Liver (tissue), 9 donors: Measurements from ENCODE around the gene KLHDC2. TPM values are rescaled to one million over a fixed set of nuclear protein-coding genes. Genes with fewer than 3 reads are reported as not detected.
"Not testable (repeated sequence)": the region's sequence is repeated elsewhere in the genome, so short reads cannot be mapped to it uniquely, and the experiment has no call there.

Experiments
- DNase-seq: peaks from one replicate; pipeline ENCODE4 v3.0.0-alpha.2; 2017; ENCODE audit warnings: low spot score
- H3K27ac ChIP-seq, 2 donors: one replicate each; pipeline ENCODE4 v1.7.0; 2013; ENCODE audit warnings: inconsistent platforms in 2 of 2, low read length in 2 of 2, control low read depth in 1 of 2, low read depth in 1 of 2, mild to moderate bottlenecking in 1 of 2
- H3K27me3 ChIP-seq, 4 donors: one replicate each; pipeline versions ENCODE4 v1.6.1 to v1.7.0; 2013; ENCODE audit warnings: low read length in 3 of 4, inconsistent platforms in 1 of 4, mild to moderate bottlenecking in 1 of 4, moderate library complexity in 1 of 4; ENCODE audit not compliant: control insufficient read depth in 4 of 4, insufficient read depth in 4 of 4
- H3K36me3 ChIP-seq, 4 donors: one replicate each; pipeline versions ENCODE4 v1.6.1 to v1.7.0; 2013; ENCODE audit warnings: low read length in 3 of 4, mild to moderate bottlenecking in 3 of 4, low read depth in 1 of 4, moderate library complexity in 1 of 4; ENCODE audit not compliant: control insufficient read depth in 4 of 4, insufficient read depth in 3 of 4
- H3K4me1 ChIP-seq, 4 donors: one replicate each; pipeline versions ENCODE4 v1.6.1 to v1.7.0; 2013; ENCODE audit warnings: low read length in 3 of 4, mild to moderate bottlenecking in 3 of 4, moderate library complexity in 1 of 4; ENCODE audit not compliant: control insufficient read depth in 4 of 4, insufficient read depth in 4 of 4
- H3K4me3 ChIP-seq, 3 donors: one replicate each; pipeline versions ENCODE4 v1.6.1 to v1.7.0; 2013; ENCODE audit warnings: low read length in 3 of 3, control low read depth in 1 of 3, low read depth in 1 of 3, mild to moderate bottlenecking in 1 of 3
- H3K9ac ChIP-seq, 2 donors: one replicate each; pipeline ENCODE4 v1.7.0; 2013; ENCODE audit warnings: low read length in 2 of 2, mild to moderate bottlenecking in 2 of 2, moderate library complexity in 2 of 2, control low read depth in 1 of 2, low read depth in 1 of 2
- H3K9me3 ChIP-seq, 4 donors: one replicate each; pipeline versions ENCODE4 v1.6.1 to v1.7.0; 2013; ENCODE audit warnings: low read length in 3 of 4; ENCODE audit not compliant: control insufficient read depth in 4 of 4
- EGR1 ChIP-seq, 2 donors: IDR thresholded peaks; 2 replicates each; pipeline ENCODE4 v1.6.1; 2016 to 2018; ENCODE audit warnings: antibody characterized with exemption in 2 of 2, low read depth in 2 of 2
- FOXA1 ChIP-seq: IDR thresholded peaks from 2 replicates; pipeline ENCODE4 v1.6.1; 2016; ENCODE audit warnings: antibody characterized with exemption
- FOXA2 ChIP-seq: IDR thresholded peaks from 2 replicates; pipeline ENCODE4 v1.6.1; 2016; ENCODE audit warnings: antibody characterized with exemption
- HNF4A ChIP-seq, 2 donors: conservative IDR thresholded peaks; 2 replicates each; pipeline ENCODE4 v1.6.1; 2016; ENCODE audit warnings: antibody characterized with exemption in 2 of 2, mild to moderate bottlenecking in 2 of 2
- HNF4G ChIP-seq: IDR thresholded peaks from 2 replicates; pipeline ENCODE4 v1.6.1; 2016; ENCODE audit warnings: antibody characterized with exemption
- JUND ChIP-seq, 2 donors: IDR thresholded peaks; 2 replicates each; pipeline ENCODE4 v1.6.1; 2016; ENCODE audit warnings: antibody characterized with exemption in 2 of 2
- NR2F2 ChIP-seq: IDR thresholded peaks from 2 replicates; pipeline ENCODE4 v1.6.1; 2016; ENCODE audit warnings: antibody characterized with exemption
- RAD21 ChIP-seq, 2 donors: IDR thresholded peaks; 2 replicates each; pipeline ENCODE4 v1.6.1; 2016; ENCODE audit warnings: antibody characterized with exemption in 2 of 2, mild to moderate bottlenecking in 2 of 2
- RXRA ChIP-seq, 2 donors: IDR thresholded peaks; 2 replicates each; pipeline ENCODE4 v1.6.1; 2017 to 2018; ENCODE audit warnings: antibody characterized with exemption in 2 of 2, mild to moderate bottlenecking in 1 of 2
- SP1 ChIP-seq: IDR thresholded peaks from 2 replicates; pipeline ENCODE4 v1.6.1; 2018; ENCODE audit warnings: antibody characterized with exemption, mild to moderate bottlenecking
- TAF1 ChIP-seq: conservative IDR thresholded peaks from 2 replicates; pipeline ENCODE4 v1.6.1; 2016; ENCODE audit warnings: antibody characterized with exemption, mild to moderate bottlenecking
- YY1 ChIP-seq: IDR thresholded peaks from 2 replicates; pipeline ENCODE4 v1.6.1; 2016; ENCODE audit warnings: antibody characterized with exemption, mild to moderate bottlenecking
- WGBS: extraction: QIAGEN DNeasy Blood & Tissue Kit; methylation state at CpG from one replicate; pipeline ENCODE4 v1.1.7; 2013; 5-methylcytosine and 5-hydroxymethylcytosine counted together
- polyA plus RNA-seq, 2 donors: library from polyadenylated mRNA; stranded (reverse) in 1 of 2; unstranded in 1 of 2; fragments of 200-250 nt in 1 of 2; fragments of >200 nt in 1 of 2; fragmentation: Nextera tagmentation in 1 of 2; extraction: Ambion mirVana in 1 of 2; gene quantifications; one replicate each; pipeline versions ENCODE4 v1.2.1 to v1.2.3, GENCODE V29; 2013 to 2015
- total RNA-seq, 2 donors: library from RNA; depleted of rRNA; stranded (reverse); fragments of >200 nt; gene quantifications; one replicate each; pipeline ENCODE4 v1.2.3, GENCODE V29; 2014
- TF ChIP-seq, protein P1 (sequence below): IDR thresholded peaks from 2 replicates; pipeline ENCODE4 v1.6.1; 2016; ENCODE audit warnings: antibody characterized with exemption, mild to moderate bottlenecking
- TF ChIP-seq, protein P2 (sequence below): IDR thresholded peaks from 2 replicates; pipeline ENCODE4 v1.6.1; 2016; ENCODE audit warnings: antibody characterized with exemption
- TF ChIP-seq, protein P3 (sequence below): IDR thresholded peaks from 2 replicates; pipeline ENCODE4 v1.6.1; 2016; ENCODE audit warnings: antibody characterized with exemption
- TF ChIP-seq, protein P4 (sequence below): IDR thresholded peaks from 2 replicates; pipeline ENCODE4 v1.6.1; 2016; ENCODE audit warnings: antibody characterized with exemption
- TF ChIP-seq, protein P5 (sequence below): fragments of 150-350 bp; IDR thresholded peaks from 2 replicates; pipeline ENCODE4 v1.5.1; 2017; ENCODE audit warnings: improper control_type of control experiment, low read depth, low read length; ENCODE audit not compliant: missing input control
- donor health status: healthy.
- donor health status: healthy.
- donor health status: healthy.
- donor health status: healthy.
- donor health status: healthy.

KLHDC2 gene
- total and polyA plus RNA-seq, 4 donors = 41.1 to 99.0 (median 89.0) TPM

DNA sequence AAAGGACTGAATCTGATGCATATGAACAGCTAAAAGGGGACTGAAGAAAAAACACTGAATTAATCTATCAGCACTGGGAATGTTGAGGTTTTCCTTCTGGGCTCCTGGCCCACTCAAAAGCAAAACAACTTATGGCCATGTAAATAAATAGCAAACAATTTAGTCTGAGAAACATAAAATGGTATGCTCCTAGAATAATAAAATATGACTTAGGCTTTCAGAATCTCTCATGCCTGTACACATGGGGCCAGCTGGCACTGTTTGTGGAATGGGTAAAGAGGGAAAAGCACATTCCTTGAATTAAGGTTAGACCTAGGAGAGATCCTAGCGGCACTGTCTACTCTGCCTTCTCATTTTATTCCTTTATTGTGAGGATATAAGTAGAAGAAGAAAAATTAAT is 6.2 kb downstream of the KLHDC2 start:
- Histone ChIP-seq H3K27me3 (no peaks in the 10 kb centered on the region), H3K27ac (no peak overlapping the region), H3K4me1 (peaks cover 0 to 36% (median 18%) of the 10 kb centered on the region in 4 donors), H3K4me3 (no peak overlapping the region), H3K9ac (no peak overlapping the region), H3K9me3 (no peaks in the 10 kb centered on the region), H3K36me3 (peaks cover 5 to 38% (median 29%) of the 10 kb centered on the region in 4 donors)
- no peak for TF ChIP-seq FOXA1
- TF ChIP-seq, protein P1, sequence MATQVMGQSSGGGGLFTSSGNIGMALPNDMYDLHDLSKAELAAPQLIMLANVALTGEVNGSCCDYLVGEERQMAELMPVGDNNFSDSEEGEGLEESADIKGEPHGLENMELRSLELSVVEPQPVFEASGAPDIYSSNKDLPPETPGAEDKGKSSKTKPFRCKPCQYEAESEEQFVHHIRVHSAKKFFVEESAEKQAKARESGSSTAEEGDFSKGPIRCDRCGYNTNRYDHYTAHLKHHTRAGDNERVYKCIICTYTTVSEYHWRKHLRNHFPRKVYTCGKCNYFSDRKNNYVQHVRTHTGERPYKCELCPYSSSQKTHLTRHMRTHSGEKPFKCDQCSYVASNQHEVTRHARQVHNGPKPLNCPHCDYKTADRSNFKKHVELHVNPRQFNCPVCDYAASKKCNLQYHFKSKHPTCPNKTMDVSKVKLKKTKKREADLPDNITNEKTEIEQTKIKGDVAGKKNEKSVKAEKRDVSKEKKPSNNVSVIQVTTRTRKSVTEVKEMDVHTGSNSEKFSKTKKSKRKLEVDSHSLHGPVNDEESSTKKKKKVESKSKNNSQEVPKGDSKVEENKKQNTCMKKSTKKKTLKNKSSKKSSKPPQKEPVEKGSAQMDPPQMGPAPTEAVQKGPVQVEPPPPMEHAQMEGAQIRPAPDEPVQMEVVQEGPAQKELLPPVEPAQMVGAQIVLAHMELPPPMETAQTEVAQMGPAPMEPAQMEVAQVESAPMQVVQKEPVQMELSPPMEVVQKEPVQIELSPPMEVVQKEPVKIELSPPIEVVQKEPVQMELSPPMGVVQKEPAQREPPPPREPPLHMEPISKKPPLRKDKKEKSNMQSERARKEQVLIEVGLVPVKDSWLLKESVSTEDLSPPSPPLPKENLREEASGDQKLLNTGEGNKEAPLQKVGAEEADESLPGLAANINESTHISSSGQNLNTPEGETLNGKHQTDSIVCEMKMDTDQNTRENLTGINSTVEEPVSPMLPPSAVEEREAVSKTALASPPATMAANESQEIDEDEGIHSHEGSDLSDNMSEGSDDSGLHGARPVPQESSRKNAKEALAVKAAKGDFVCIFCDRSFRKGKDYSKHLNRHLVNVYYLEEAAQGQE = no peak
- TF ChIP-seq, protein P2, sequence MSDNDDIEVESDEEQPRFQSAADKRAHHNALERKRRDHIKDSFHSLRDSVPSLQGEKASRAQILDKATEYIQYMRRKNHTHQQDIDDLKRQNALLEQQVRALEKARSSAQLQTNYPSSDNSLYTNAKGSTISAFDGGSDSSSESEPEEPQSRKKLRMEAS = no peak
- TF ChIP-seq SP1 = no peak
- no peak for TF ChIP-seq EGR1 (IDR thresholded peaks at IDR 0.05; ENCODE audit: low read depth in 2 of 2)
- no peak for TF ChIP-seq JUND (IDR thresholded peaks at IDR 0.05)
- TF ChIP-seq NR2F2 = no peak
- TF ChIP-seq TAF1 = no peak
- TF ChIP-seq FOXA2 = no peak
- TF ChIP-seq, protein P3, sequence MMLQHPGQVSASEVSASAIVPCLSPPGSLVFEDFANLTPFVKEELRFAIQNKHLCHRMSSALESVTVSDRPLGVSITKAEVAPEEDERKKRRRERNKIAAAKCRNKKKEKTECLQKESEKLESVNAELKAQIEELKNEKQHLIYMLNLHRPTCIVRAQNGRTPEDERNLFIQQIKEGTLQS = no peak
- no peak for TF ChIP-seq RAD21 (IDR thresholded peaks at IDR 0.05)
- TF ChIP-seq YY1 = no peak
- TF ChIP-seq RXRA (IDR thresholded peaks at IDR 0.05) = no peak
- TF ChIP-seq HNF4G = no peak
- TF ChIP-seq, protein P4, sequence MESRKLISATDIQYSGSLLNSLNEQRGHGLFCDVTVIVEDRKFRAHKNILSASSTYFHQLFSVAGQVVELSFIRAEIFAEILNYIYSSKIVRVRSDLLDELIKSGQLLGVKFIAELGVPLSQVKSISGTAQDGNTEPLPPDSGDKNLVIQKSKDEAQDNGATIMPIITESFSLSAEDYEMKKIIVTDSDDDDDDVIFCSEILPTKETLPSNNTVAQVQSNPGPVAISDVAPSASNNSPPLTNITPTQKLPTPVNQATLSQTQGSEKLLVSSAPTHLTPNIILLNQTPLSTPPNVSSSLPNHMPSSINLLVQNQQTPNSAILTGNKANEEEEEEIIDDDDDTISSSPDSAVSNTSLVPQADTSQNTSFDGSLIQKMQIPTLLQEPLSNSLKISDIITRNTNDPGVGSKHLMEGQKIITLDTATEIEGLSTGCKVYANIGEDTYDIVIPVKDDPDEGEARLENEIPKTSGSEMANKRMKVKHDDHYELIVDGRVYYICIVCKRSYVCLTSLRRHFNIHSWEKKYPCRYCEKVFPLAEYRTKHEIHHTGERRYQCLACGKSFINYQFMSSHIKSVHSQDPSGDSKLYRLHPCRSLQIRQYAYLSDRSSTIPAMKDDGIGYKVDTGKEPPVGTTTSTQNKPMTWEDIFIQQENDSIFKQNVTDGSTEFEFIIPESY = no peak
- TF ChIP-seq, protein P5, sequence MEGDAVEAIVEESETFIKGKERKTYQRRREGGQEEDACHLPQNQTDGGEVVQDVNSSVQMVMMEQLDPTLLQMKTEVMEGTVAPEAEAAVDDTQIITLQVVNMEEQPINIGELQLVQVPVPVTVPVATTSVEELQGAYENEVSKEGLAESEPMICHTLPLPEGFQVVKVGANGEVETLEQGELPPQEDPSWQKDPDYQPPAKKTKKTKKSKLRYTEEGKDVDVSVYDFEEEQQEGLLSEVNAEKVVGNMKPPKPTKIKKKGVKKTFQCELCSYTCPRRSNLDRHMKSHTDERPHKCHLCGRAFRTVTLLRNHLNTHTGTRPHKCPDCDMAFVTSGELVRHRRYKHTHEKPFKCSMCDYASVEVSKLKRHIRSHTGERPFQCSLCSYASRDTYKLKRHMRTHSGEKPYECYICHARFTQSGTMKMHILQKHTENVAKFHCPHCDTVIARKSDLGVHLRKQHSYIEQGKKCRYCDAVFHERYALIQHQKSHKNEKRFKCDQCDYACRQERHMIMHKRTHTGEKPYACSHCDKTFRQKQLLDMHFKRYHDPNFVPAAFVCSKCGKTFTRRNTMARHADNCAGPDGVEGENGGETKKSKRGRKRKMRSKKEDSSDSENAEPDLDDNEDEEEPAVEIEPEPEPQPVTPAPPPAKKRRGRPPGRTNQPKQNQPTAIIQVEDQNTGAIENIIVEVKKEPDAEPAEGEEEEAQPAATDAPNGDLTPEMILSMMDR = no peak
- WGBS = 97% methylated on average over 1 of the region's 1 CpG
- no peak for DNase-seq

DNA sequence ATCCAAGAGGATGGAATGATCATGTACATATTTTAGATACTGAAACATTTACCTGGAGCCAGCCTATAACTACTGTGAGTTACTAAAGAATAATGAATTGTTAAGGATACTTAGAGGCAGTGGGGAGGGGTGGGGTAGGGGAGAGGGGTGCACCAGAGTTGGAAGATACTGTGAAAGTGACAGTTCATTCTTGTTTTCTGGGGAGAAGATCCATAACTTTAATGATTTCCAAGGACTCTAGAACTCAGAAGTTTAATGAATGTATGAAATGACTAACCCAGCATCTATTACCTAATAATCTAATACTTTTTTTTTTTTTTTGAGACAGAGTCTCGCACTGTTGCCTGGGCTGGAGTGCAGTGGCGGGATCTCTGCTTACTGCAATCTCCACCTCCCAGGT is 10.5 kb downstream of the KLHDC2 start:
- Histone ChIP-seq H3K9ac (no peak overlapping the region), H3K4me1 (peaks cover 0 to 6% (median 1%) of the 10 kb centered on the region in 4 donors)

DNA sequence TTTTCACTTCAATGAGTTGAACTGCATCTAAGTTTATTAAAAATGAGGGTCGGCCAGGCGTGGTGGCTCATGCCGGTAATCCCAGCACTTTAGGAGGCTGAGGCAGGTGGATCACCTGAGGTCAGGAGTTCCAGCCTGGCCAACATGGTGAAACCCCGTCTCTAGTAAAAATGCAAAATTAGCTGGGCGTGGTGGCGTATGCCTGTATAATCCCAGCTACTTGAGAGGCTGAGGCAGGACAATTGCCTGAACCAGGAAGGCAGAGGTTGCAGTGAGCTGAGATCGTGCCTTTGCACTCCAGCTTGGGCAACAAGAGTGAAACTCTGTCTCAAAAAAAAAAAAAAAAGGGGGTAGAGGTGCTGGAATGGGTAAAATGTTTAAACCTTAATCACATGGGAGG is 13.1 kb downstream of the KLHDC2 start:
- DNase-seq, H3K9ac ChIP-seq, H3K9me3 ChIP-seq, H3K27me3 ChIP-seq, H3K27ac ChIP-seq, H3K4me1 ChIP-seq, H3K4me3 ChIP-seq: not testable (repeated sequence)
- WGBS = 96% methylated on average over 7 of the region's 7 CpGs
- H3K36me3 ChIP-seq = peaks cover 3 to 81% (median 77%) of the 10 kb centered on the region in 4 donors

More for the DNA sequence above, 10.5 kb downstream of the KLHDC2 start:
- no peaks in the 10 kb centered on the region for H3K9me3 ChIP-seq
- 100% methylated on average over 2 of the region's 2 CpGs for WGBS
- no peak for DNase-seq
- H3K27ac ChIP-seq = no peak overlapping the region
- no peaks in the 10 kb centered on the region for H3K27me3 ChIP-seq
- no peak overlapping the region for H3K4me3 ChIP-seq
- TF ChIP-seq JUND (IDR thresholded peaks at IDR 0.05) (no peak), FOXA1 (no peak), HNF4A (conservative IDR thresholded peaks at IDR 0.05) (no peak)
- TF ChIP-seq, protein P1 = no peak
- H3K36me3 ChIP-seq = peaks cover 6 to 79% (median 68%) of the 10 kb centered on the region in 4 donors
